ENCODE measurements around the gene AFP. TPM values are rescaled to one million over a fixed set of nuclear protein-coding genes. Genes with fewer than 3 reads are reported as not detected.

The AFP gene
- total and polyA plus RNA-seq, 2 of the 13 experiments (the other 11 are each of a cell fraction or from before 2014, with no cell fraction given): 9,434 to 13,105 TPM

GRCh38 chr4:73405138-73405537, 30.9 kb upstream of the AFP start (continued):
- TF ChIP-seq, protein P1, sequence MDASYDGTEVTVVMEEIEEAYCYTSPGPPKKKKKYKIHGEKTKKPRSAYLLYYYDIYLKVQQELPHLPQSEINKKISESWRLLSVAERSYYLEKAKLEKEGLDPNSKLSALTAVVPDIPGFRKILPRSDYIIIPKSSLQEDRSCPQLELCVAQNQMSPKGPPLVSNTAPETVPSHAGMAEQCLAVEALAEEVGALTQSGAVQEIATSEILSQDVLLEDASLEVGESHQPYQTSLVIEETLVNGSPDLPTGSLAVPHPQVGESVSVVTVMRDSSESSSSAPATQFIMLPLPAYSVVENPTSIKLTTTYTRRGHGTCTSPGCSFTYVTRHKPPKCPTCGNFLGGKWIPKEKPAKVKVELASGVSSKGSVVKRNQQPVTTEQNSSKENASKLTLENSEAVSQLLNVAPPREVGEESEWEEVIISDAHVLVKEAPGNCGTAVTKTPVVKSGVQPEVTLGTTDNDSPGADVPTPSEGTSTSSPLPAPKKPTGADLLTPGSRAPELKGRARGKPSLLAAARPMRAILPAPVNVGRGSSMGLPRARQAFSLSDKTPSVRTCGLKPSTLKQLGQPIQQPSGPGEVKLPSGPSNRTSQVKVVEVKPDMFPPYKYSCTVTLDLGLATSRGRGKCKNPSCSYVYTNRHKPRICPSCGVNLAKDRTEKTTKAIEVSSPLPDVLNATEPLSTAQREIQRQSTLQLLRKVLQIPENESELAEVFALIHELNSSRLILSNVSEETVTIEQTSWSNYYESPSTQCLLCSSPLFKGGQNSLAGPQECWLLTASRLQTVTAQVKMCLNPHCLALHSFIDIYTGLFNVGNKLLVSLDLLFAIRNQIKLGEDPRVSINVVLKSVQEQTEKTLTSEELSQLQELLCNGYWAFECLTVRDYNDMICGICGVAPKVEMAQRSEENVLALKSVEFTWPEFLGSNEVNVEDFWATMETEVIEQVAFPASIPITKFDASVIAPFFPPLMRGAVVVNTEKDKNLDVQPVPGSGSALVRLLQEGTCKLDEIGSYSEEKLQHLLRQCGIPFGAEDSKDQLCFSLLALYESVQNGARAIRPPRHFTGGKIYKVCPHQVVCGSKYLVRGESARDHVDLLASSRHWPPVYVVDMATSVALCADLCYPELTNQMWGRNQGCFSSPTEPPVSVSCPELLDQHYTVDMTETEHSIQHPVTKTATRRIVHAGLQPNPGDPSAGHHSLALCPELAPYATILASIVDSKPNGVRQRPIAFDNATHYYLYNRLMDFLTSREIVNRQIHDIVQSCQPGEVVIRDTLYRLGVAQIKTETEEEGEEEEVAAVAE (CRISPR knock-in tag; IDR thresholded peaks at IDR 0.05; ENCODE audit: borderline replicate concordance): 0 out of 2 replicates have a peak, but pooled peaks have one; percentile 21
- TF ChIP-seq AFF4 (CRISPR knock-in tag; IDR thresholded peaks at IDR 0.05) (peak; percentile 90), SSRP1 (CRISPR knock-in tag; IDR thresholded peaks at IDR 0.05) (0 out of 2 replicates have a peak, but pooled peaks have one; percentile 40), NRL (CRISPR knock-in tag; IDR thresholded peaks at IDR 0.05; ENCODE audit: borderline replicate concordance) (no peak), ZNF10 (CRISPR knock-in tag; IDR thresholded peaks at IDR 0.05; ENCODE audit: borderline replicate concordance, low read depth) (no peak), POLR2A (IDR thresholded peaks at IDR 0.05; ENCODE audit: insufficient read depth in 1 of 2, low read depth in 2 of 2, low read length in 2 of 2) (peak in 1 of 2 experiments; percentile 58; a peak in 2 of 4 replicates), ZNF766 (CRISPR knock-in tag; IDR thresholded peaks at IDR 0.05; ENCODE audit: borderline replicate concordance) (no peak), MBD4 (IDR thresholded peaks at IDR 0.05; ENCODE audit: borderline replicate concordance, low read length) (peak; percentile 54; the same call in 1 of the 2 replicates), RARG (CRISPR knock-in tag; IDR thresholded peaks at IDR 0.05; ENCODE audit: low read depth) (no peak), RBFOX2 (IDR thresholded peaks at IDR 0.05; ENCODE audit: low read depth, low read length) (peak; percentile 77), STAT5B (CRISPR knock-in tag; IDR thresholded peaks at IDR 0.05) (0 out of 2 replicates have a peak, but pooled peaks have one; percentile 32), HNRNPL (IDR thresholded peaks at IDR 0.05; ENCODE audit: low read depth, low read length) (0 out of 2 replicates have a peak, but pooled peaks have one; percentile 43), ZNF468 (CRISPR knock-in tag; IDR thresholded peaks at IDR 0.05) (no peak), MLX (CRISPR knock-in tag; IDR thresholded peaks at IDR 0.05) (no peak), SATB2 (CRISPR knock-in tag; IDR thresholded peaks at IDR 0.05) (no peak)
- TF ChIP-seq, protein P2, sequence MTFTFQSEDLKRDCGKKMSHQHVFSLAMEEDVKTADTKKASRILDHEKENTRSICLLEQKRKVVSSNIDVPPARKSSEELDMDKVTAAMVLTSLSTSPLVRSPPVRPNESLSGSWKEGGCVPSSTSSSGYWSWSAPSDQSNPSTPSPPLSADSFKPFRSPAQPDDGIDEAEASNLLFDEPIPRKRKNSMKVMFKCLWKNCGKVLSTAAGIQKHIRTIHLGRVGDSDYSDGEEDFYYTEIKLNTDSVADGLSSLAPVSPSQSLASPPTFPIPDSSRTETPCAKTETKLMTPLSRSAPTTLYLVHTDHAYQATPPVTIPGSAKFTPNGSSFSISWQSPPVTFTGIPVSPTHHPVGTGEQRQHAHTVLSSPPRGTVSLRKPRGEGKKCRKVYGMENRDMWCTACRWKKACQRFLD (CRISPR knock-in tag; IDR thresholded peaks at IDR 0.05; ENCODE audit: borderline replicate concordance): no peak
- TF ChIP-seq, protein P3, sequence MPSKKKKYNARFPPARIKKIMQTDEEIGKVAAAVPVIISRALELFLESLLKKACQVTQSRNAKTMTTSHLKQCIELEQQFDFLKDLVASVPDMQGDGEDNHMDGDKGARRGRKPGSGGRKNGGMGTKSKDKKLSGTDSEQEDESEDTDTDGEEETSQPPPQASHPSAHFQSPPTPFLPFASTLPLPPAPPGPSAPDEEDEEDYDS (CRISPR knock-in tag; IDR thresholded peaks at IDR 0.05): 0 out of 2 replicates have a peak, but pooled peaks have one; percentile 14
- TF ChIP-seq, protein P4, sequence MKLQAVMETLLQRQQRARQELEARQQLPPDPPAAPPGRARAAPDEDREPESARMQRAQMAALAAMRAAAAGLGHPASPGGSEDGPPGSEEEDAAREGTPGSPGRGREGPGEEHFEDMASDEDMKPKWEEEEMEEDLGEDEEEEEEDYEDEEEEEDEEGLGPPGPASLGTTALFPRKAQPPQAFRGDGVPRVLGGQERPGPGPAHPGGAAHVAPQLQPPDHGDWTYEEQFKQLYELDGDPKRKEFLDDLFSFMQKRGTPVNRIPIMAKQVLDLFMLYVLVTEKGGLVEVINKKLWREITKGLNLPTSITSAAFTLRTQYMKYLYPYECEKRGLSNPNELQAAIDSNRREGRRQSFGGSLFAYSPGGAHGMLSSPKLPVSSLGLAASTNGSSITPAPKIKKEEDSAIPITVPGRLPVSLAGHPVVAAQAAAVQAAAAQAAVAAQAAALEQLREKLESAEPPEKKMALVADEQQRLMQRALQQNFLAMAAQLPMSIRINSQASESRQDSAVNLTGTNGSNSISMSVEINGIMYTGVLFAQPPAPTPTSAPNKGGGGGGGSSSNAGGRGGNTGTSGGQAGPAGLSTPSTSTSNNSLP (IDR thresholded peaks at IDR 0.05; ENCODE audit: low read depth, low read length): no peak
